Chondrocyte (in vitro differentiated cells): ENCODE data around the gene RREB1. TPM values are rescaled to one million over a fixed set of nuclear protein-coding genes. Genes with fewer than 3 reads are reported as not detected.

ENCODE experiments used
- DNase-seq: peaks from one replicate; pipeline ENCODE4 v3.0.0; 2021; ENCODE audit warnings: mixed read lengths, low spot score
- H3K27ac Mint-ChIP-seq: one replicate; pipeline ENCODE4 v1.8.0; 2021; ENCODE audit warnings: mild to moderate bottlenecking, moderate library complexity, mixed read lengths; ENCODE audit not compliant: unreplicated experiment
- H3K27me3 Mint-ChIP-seq: 2 replicates; pipeline ENCODE4 v1.8.0; 2021; ENCODE audit warnings: low read depth, mixed read lengths
- H3K36me3 Mint-ChIP-seq: 2 replicates; pipeline ENCODE4 v1.8.0; 2021; ENCODE audit warnings: low read depth, mixed read lengths
- H3K4me1 Mint-ChIP-seq: 2 replicates; pipeline ENCODE4 v1.8.0; 2021; ENCODE audit warnings: low read depth, mild to moderate bottlenecking, mixed read lengths
- H3K4me3 Mint-ChIP-seq: one replicate; pipeline ENCODE4 v1.8.0; 2021; ENCODE audit warnings: mild to moderate bottlenecking, moderate library complexity, mixed read lengths; ENCODE audit not compliant: unreplicated experiment
- H3K9me3 Mint-ChIP-seq: 2 replicates; pipeline ENCODE4 v1.8.0; 2021; ENCODE audit warnings: low read depth, mixed read lengths
- CTCF ChIP-seq: fragments of 200-600 bp; sonication (generic); IDR thresholded peaks from 2 replicates; pipeline ENCODE4 v1.5.0; 2021; ENCODE audit warnings: antibody characterized with exemption, mild to moderate bottlenecking, moderate library complexity
- long read RNA-seq: library from polyadenylated mRNA; stranded (forward); transcript quantifications from one replicate; pipeline ENCODE4 v2.0.0, GENCODE V29; 2021
- total RNA-seq: library from RNA; stranded (reverse); gene quantifications from 3 replicates; pipeline ENCODE4 v1.2.1, GENCODE V29; 2021

RREB1 gene
- total RNA-seq: 25.7 to 29.5 TPM (median 28.4 TPM) in 3 replicates
- long read RNA-seq, partial matches to known transcripts: 13 of 13 reads
- long read RNA-seq, other reads (novel, unspliced or antisense): 0 of 13 reads

GRCh38 chr6:7107578-7108195 is at the start of gene RREB1:
TSS of gene RREB1 (plus strand) at chr6:7107961. CDS start at chr6:7181912, 73,951 bp downstream.
- H3K4me3 Mint-ChIP-seq: peak within 1 kb of the TSS; percentile 96
- H3K27me3 Mint-ChIP-seq: no peaks in the 10 kb centered on the region
- peak within 1 kb of the TSS; percentile 91 for H3K27ac Mint-ChIP-seq
- TF ChIP-seq CTCF: no peak
- no peaks in the 10 kb centered on the region for H3K9me3 Mint-ChIP-seq
- H3K36me3 Mint-ChIP-seq: no peaks in the 10 kb centered on the region
- DNase-seq: no peak
- peaks cover 32% of the 10 kb centered on the region for H3K4me1 Mint-ChIP-seq

GRCh38 chr6:7058250-7058923 is 49.4 kb upstream of the RREB1 start:
- TF ChIP-seq CTCF: no peak
- H3K4me3 Mint-ChIP-seq: no peak overlapping the region
- peak overlapping the region; percentile 78 for H3K27ac Mint-ChIP-seq
- H3K27me3 Mint-ChIP-seq: no peaks in the 10 kb centered on the region
- no peak for DNase-seq
- peaks cover 14% of the 10 kb centered on the region for H3K4me1 Mint-ChIP-seq
- no peaks in the 10 kb centered on the region for H3K9me3 Mint-ChIP-seq
- no peaks in the 10 kb centered on the region for H3K36me3 Mint-ChIP-seq

GRCh38 chr6:7060769-7061516 is 46.8 kb upstream of the RREB1 start:
- no peak for DNase-seq
- Mint-ChIP-seq H3K4me3 (no peak overlapping the region), H3K36me3 (no peaks in the 10 kb centered on the region), H3K4me1 (peaks cover 14% of the 10 kb centered on the region), H3K9me3 (no peaks in the 10 kb centered on the region), H3K27ac (no peak overlapping the region), H3K27me3 (no peaks in the 10 kb centered on the region)
- no peak for TF ChIP-seq CTCF

- Mint-ChIP-seq H3K4me1 (peaks cover 14% of the 10 kb centered on the region), H3K9me3 (no peaks in the 10 kb centered on the region), H3K36me3 (no peaks in the 10 kb centered on the region), H3K27ac (no peak overlapping the region), H3K4me3 (no peak overlapping the region), H3K27me3 (no peaks in the 10 kb centered on the region)
- no peak for TF ChIP-seq CTCF
- no peak for DNase-seq
Observed at GRCh38 chr6:7062451-7063162, 45.2 kb upstream of the RREB1 start.

- no peak overlapping the region for H3K4me3 Mint-ChIP-seq
- H3K4me1 Mint-ChIP-seq: peaks cover 3% of the 10 kb centered on the region
Observed at GRCh38 chr6:7067305-7067704, 40.5 kb upstream of the RREB1 start.

More at GRCh38 chr6:7067305-7067704, 40.5 kb upstream of the RREB1 start:
- Mint-ChIP-seq H3K27me3 (no peaks in the 10 kb centered on the region), H3K36me3 (no peaks in the 10 kb centered on the region), H3K9me3 (no peaks in the 10 kb centered on the region), H3K27ac (no peak overlapping the region)
- DNase-seq: no peak
- no peak for TF ChIP-seq CTCF
